Measurements from ENCODE around the gene ZDHHC14.

Gene ZDHHC14

DNA sequence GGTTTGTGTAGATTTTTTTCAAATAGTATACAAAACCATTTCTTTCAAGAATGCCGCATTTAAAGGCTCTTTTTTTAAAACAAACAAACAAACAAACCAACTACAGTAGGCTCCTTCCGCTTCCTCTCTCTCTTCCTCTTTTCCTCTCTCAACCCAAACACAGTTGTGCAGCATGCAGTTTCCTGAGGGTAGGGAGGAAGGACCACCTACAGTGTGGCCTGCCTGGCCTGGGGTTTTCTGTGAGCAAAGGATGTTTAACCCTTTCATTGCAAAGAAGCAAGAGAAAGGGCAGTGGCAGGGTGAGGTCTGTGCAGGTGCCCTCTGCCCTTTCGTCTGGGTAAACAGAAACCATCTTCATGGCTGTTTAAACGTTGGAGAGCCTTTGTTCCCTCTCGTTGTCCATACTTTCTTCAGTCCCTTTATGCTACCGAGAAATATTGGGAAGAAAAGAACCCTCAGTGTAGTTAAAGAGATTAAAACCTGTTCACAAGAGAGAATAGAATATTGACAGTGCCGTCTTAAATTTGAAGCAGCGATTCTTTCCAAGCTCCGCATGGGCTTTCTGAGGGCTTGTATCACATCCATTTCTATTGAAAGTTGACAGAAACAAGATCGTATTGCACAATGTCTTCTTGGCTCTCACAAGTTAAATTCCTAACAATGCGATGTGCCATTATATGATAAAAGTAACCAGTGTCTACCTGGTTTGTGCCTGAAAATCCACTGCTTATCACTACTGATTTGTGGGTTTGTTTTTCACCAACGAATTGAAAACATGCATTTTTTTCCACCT lies 226.5 kb downstream of the ZDHHC14 start:
- no peak for DNase-seq

DNA sequence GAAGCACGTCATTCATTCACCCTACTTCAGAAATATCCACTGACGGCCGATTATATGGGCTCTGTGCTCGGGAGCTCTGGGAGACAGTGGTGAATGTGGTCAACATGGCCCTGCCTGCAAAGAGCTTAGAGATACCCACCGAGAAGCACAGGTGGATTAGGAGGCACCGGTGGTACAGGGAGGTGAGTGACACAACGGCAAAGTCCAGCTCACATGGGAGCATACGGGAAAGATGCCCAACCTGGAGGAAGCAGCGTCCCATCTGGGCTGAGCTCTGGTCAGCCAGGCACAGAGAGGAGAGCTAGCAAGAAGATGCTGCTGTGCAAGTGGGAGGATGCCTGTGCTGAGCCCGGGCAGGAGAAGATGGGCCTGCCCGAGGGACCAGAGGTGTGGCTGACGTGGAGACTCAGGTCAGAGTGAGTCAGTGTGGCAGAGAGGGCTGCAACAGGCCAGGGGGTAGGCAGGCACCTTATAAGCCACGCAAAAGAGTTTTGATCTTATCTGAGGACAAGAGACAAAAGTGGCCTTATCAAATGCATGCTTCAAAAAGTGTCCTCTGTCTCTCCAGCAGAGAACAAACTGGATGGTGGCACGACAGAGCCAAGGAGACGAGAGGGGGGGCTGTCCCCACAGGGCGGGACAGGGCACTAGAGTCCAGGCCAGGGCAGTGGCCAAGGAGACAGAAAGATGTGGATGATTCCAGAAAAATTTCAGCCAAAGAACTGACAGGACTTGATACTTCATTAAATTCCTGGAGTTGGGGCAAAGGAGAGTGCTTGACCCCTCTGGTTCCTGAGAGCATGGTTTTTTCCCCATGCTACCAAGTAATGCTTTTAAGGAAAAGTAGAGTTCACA lies 227.5 kb downstream of the ZDHHC14 start:
- DNase-seq: no peak

DNA sequence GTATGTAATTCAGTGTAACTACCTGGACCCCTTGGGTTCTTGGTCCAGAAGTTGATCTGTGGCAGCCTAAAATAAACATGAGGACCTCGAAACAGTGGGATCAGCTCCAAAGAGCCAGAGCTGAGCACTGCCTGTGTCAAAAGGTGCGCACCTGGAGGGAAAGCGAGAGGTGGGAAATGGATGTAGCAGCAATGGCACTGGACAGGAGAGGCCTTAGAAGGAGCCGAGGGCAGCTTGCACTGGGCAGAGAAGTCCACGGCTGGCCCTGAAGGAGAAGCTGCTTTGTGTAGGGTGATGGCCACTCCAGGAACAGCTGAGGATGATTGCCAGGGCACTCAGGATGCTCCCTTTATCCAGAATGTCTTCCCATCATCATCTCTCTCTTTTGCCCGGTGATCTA lies 228.1 kb downstream of the ZDHHC14 start:
- DNase-seq: no peak

DNA sequence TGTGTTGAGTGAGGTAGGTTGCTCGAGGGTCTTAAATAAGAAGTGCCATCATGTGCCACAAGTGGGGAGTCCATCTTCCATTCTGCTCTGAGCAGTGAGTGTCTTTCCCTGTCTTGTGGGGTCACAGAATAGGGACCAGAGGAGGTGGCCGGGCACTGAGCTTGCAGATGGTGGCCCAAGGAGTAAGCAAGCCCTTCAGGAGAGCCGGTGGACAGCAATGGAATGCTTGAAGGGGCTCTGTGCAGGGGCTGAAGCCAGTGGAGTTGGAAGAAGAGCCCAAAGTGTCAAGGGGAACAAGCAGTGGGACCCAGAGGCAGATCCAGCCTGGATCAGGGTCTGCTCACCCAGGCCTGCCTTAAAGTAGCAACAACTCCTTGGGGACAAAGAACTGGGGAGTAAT lies 228.6 kb downstream of the ZDHHC14 start:
- no peak for DNase-seq

DNA sequence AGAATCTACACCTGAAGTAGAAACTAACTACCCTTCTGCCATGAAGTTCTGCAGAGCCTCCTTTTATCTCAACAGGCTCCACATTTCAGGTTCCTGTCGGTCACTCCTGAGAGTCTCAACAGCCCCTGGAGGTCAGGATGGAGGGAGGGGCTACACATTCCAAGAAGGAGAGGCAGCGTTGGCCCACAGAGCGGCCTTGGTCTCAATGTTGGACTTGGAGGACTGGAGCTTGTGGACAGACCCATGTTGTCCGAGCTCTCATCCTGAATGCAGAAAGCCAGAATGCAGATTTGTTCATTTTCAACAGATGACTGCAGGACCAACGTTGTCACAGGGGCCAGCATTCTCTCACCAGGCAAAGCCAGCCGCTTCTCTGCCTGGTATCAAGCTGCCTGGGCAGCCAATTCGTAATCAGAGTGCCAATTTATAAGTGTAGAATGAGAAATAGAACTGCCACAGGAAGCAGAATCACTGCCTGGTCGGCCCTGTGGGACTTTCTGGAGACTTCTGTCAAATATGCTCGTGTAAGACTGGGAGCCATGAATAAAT lies 229.5 kb downstream of the ZDHHC14 start:
- no peak for DNase-seq

DNA sequence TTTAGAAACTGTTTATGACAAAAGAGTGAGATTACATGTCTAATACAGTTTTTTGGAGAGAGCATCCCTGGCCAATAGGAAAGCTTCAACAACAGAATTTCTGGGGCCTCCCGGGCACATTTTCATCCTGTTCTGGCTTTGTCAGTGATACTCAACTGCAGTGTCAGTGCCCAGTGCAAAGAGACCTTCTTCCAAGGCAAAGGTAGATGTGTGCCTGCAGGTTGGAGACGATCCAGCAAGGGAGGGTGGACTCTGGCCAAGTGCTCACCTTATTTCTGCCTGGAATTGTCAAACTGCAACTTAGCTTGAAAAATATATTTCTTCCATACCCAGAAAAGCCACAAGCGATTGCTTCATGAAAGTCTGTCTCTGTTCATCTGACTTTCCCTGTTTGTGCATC lies 230.4 kb downstream of the ZDHHC14 start:
- no peak for DNase-seq

DNA sequence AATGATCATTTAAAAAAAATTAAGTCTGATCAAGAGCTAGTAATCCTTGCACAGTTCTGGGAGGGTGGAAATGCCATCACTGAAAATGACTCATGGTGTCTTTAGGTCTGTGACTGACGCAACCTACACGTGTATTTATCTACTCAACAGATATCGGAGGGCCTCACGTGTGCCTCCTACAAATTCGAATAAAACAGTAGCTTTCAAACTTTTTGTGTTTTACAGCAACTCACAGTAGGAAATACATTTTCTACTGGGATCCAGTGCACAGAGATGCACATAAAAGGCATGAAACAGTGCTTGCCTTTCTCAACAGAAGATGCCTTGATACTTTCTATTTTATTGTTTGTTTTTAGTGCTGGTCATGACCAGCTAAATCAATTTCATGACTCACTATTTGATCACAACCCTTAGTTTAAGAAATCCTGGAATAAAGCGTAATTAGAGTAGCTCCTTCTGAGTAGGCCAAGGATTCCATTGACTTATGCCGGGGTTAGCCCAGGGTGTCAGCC lies 232.1 kb downstream of the ZDHHC14 start:
- DNase-seq: no peak

DNA sequence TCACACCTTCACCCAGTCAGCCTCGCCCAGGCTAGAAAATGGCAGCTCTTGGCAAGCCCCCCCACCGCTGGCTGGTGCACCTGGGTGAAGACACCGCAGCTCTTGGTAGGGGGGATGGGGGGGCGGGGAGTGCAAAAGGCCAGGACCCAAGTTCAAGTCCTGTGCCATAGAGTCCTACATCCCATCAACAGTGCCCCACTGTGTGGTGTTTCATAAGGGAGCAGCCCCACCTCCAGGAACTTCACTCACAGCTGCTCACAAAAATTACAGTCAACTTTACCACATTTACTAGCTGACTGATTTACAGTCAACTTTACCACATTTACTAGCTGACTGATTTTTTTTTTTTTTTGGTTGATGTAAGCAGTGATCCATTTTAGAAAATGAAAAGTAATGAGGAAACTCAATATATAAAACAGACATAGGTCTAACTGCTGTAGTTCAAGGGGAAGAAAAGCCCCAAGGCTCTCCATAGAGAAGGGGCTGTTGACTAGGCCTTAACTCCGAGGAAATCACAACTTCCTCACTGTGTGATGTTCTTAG lies 233.1 kb downstream of the ZDHHC14 start:
- no peak for DNase-seq

DNA sequence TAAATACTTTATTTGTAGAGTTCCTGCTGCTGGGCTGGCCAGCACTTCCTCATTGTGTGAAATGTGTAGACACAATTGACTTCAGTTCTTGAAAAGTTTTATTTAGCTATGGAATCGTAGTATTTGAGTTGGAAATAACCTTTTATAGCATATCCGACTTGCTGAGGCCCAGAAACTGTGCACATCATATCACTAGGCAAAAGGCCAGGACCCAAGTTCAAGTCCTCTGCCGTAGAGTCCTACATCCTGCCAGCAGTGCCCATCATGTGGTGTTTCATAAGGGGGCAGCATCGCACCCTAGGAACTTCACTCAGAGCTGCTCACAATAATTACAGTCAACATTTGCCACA lies 234.4 kb downstream of the ZDHHC14 start:
- no peak for DNase-seq

DNA sequence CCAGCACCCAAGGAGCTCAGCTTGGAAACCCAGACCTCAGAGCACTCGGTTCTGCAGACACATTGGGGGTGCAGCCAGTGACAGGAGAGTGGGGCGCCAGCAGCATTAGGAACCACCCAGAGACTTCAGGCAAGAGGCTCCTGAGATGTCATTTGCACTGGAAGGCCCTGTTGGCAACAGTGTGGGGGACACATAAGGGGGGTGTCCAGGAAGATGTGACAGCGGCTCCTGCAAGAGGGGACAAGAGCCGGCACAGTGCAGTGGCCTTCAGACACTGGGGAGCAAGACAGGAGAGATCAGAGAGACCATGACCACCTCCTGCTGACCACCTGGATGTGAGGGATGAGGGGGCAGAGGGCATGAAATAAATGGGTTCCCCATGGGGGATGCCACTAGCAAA lies 235.0 kb downstream of the ZDHHC14 start:
- DNase-seq: no peak

DNA sequence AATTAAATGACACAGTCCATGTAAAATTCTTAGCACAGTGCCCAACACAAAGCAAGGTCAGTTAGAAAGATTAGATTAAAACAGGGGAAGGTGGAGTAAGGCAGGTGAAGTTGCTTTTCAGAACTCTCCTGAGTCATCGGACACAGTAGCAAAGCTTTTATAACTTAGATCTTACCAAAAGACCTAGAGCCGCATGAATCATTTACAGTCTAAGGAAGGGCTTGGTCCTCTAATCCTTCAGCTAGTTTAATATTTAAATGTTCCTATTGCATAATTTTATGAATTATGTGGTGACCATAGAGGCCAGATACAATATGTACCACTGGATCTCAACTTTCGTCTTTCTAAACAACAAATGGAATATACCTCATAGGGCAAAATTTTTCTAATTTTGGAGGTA lies 240.0 kb downstream of the ZDHHC14 start:
- DNase-seq: no peak

DNA sequence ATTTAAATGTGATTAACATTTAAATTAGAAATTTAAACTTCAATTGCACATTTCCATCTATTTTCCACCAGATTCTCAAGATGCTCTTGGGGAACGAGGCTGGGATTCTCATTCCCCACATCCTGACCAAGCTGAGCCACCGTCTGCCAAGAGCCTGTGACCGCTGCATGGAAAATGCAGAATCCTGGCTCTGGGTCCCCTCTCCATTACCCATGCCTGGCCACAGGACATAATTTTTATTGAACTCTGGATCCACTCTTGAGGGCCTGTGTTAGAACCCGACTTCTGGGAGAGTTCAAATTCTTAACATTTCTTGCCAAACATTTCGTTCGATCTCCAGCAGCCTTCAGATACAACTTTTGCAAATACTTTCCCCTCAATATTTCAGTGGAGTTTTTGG lies 240.4 kb downstream of the ZDHHC14 start:
- no peak for DNase-seq

DNA sequence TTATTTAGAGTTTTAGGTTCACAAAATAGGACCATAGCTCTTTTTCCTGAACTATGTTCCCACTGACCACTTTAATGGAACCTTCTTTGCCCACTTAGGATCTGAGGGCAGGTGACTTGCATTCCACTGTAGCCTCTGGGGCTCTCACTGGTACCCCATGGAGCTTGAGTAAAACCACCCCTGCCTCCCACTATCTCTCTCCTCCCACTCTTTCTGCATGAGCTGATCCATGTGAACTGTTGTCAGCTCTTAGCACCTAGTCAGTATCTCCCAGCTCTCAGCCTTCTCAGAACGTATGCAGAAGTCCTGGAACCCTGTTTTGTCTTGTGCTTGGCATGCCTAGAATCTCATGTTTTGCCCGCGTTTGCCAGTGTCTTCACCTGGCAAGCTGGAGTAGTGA lies 241.4 kb downstream of the ZDHHC14 start:
- no peak for DNase-seq

DNA sequence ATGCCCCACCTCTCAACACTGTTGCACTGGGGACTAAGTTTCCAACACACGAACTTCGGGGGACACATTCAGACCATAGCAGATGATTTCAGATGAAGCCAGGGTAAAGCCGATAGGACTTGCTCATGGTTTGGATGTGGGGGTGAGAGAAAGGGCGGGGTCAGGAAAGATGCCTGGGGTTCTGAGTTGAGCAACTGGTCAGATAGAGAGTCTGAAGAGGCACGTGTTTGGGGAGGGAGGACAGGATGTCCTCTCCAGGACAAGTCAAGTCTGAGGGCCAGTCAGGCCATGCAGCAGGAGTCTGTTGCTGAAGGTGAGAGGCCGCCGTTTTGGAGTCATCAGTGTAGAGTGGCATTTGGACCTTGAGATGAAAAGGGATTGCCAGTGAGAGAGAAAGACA lies 244.1 kb downstream of the ZDHHC14 start:
- no peak for DNase-seq

DNA sequence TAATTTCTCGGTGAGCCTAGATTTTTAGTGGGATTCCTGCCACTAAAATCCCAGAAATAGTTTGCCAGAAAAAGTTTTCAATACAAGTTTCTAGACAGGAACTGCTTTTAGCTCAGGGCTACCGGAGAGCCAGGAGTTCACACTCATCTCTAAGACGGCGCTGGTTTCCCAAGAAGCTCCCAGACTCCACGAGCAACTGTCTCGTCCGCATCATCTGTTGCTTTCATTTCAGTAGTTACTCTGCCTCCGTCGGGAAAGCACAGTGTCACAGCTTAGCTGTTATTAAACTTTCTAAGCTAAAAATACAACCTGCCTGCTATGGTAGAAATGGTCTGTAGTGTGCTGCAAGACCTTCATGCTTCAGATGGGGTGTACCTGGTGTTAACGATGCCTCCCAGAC lies 244.8 kb downstream of the ZDHHC14 start:
- no peak for DNase-seq

DNA sequence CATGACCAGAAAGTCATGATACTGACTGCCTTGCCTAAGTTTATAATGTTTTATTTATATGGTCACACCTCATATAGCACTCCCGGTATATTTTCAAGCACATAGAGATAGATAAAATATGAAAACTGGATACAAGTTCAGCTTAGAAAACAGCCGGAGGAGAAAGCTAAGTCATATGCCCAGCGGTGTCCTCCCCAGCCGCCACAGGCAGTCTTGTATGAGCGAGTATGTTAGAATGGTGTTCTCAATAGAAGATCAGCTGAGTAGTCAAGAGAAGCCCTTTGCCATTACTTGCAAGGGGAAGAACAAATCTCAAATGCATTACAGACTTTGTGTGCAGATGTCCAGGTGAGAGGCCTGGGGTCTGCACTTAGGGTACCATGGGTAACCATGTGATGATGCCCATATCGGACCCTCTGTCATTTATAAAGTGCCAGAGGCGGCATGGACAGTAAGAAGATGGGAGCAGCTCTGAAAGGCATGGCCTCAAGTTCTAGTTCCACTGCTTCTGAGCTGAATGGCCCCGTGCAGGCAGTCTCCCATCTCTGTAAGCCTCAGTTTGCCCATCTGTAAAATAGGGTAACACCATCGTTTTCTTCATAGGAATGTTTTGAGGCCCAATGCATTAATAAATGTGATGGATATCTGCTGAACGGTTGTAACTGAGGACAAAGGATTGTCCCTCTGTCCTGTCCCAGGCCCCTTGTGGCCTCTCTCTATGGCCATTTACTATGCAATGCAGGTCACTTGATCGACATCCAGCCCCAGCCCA lies 246.4 kb downstream of the ZDHHC14 start:
- no peak for DNase-seq

DNA sequence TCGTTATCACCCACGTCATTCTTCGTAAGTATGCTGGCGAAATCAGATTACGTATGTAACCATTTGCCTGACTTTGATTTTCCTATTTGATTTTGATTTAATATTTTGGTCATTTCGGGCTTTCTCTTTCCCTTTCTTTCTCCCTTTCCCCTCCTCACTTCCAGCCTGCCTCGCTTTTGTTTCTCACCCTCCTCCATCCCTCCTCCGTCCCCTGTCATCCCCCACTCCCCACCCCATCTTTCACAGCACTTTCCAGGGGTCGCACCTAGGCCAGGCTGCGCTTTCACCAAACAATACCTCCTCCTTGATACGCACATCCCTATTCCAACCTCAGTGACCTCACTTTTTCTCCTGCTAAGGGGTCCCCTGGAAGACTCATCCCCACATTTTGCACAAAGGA lies 247.5 kb downstream of the ZDHHC14 start:
- DNase-seq: no peak

DNA sequence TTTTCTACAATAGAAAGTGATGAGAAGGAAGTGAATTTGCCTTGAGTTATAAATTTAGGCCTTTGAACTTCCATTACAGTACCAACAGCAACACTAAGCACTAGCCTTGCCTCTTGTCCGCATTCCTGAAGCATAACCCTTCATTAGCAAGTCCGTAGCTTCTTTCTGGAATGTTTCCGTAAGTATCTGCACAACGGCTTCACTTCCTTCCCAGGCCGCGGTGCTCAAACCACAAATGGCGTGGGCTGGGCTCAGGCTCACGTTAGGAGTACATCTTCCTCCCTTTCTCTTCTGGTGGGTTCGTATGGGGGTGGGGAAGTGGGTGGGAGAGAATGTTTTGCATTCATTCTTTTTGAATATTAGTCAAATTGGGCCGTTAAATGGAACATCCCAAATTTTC lies 248.2 kb downstream of the ZDHHC14 start:
- DNase-seq: no peak

DNA sequence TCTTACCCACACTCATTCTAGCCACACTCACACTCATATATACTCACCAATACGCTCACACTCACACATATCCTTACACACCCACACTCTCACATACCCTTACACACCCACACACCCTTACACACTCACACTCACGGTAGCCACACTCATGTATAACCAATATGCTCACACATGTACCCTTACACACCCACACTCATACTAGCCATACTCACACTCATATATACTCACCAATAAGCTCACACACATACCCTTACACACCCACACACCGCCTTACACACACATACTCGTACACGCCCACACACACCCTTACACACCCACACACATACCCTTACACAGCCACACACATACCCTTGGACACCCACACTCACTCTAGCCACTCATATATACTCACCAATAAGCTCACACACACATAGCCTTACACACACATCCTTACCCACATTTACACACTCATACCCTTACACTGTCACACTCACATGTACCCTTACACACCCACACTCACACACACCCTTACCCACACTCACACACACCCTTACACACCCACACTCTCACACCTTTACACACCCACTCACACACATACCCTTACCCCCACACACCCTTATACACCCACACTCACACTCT lies 249.6 kb downstream of the ZDHHC14 start:
- DNase-seq: no peak

DNA sequence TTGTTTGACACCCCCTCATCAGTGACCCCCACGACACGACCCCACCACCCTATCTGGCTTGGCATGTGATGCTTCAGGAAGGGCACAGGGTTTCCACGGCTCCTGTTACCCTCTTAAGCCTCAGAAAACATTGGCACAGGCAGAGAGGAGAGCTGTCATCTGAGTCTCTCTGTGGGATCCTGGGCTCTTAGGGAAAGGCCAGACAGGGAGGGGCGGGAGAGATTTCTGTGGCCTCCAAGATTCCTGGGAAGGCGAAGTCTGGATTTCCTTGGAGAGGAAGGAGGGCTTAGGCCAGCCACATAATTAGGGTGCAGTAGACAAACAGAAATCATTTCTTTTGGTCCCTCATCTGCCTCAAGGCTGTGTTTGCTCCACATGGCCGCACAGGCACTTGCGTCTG lies 250.4 kb downstream of the ZDHHC14 start:
- no peak for DNase-seq

DNA sequence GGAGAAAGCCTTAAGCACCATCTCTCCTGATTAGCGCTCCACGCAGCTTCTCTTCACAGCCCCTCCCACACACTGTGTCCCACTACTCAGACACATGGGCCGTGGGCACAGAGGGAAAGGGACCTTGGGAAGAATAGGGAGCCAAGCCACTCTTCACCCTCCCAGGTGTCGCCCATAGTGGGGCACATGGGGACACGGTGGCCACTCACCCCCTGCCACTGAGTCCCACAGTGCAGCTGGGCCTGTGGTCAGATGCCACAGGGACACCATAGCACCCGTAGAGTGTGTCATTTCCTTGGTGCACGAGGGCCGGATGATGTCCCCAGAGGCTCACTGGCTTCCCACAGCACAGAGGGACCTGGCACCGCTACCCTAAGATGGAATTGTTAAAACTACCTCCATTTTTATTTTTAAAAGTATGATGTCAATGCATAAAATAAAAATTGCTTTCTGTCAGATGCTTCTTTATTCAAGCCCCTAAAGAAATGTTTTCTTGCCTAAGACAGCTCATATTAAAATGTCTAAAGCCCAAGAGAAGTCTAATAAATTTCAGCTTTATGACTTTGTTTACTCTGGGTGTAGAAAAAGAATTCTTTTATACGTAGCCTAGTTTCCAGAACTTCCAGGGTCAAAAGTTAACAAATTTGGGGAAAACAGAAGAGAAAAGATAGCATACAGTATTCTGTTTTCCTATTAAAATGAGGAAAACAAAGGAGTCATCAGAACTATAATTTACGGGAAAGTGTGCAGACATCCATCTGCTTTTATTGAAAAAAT lies 251.0 kb downstream of the ZDHHC14 start:
- DNase-seq: no peak

DNA sequence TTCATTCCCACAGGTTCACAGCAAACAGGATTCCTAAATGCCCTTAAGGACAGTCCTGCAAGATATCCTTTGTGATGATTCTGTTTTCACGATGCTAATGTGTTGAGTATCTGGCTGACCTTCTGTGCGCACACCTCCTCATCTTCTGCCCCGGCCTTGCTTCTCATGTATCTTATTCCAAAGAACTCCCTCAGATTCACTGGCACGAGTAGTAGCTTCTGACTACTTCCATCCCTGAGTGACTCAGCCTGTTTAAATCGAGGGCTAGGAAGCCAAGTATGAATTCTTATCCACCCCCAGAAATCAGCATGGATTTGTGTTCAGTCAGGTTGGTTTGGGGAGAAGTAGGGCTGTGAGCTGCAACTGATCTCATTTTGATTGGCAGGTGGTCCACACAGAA lies 251.8 kb downstream of the ZDHHC14 start:
- no peak for DNase-seq

Data from activated naive CD4-positive, alpha-beta T cell treated with Interleukin-2 at 50 U/mL for 16 hours (primary cell).